PC-9 (cell line): ENCODE data around the gene TMEM120A.

ENCODE experiments used
- EZH2 ChIP-seq: fragments of 200-600 bp; sonication (generic); IDR thresholded peaks from 2 replicates; pipeline ENCODE4 v1.8.0; 2017; ENCODE audit warnings: antibody characterized with exemption, low read depth
- TF ChIP-seq, protein P1 (sequence below): fragments of 200-600 bp; sonication (generic); conservative IDR thresholded peaks from 2 replicates; pipeline ENCODE4 v1.6.1; 2017; ENCODE audit warnings: mixed run types, antibody characterized with exemption, mild to moderate bottlenecking, moderate library complexity

DNA sequence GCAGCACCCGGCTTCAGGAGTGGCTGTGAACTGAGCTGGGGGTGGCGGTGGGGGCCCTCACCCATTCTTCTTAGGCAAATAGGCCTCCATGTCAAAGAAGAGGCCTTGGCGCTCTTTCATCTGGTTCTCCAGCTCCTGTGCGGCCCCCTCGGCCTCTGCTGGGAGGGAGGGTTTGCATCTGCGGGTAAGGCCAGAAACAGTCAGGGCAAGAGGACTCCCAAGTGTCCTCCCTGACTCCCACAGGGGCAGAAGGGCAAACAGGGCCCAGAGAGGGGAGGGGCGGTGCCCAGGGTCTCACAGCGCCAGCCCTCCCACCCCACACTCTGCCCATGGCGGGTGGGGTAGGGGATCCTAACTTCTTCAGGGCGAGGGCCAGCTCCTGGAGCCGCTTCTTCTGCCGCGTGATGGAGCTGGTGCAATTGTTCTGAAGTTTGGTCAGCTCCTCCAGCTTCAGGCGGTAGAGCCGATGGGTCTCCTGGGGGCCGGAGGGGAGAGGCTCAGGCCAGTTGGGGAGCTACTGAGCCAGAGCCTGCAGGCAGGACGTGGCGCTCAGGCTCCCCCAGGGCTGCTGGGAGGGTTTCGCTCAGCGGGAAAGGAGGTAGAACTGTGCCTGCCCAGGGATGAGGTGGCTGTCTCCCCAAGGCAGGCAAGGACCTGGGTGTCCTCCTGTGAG, 2.2 kb downstream of the TMEM120A start:
- TF ChIP-seq, protein P1, sequence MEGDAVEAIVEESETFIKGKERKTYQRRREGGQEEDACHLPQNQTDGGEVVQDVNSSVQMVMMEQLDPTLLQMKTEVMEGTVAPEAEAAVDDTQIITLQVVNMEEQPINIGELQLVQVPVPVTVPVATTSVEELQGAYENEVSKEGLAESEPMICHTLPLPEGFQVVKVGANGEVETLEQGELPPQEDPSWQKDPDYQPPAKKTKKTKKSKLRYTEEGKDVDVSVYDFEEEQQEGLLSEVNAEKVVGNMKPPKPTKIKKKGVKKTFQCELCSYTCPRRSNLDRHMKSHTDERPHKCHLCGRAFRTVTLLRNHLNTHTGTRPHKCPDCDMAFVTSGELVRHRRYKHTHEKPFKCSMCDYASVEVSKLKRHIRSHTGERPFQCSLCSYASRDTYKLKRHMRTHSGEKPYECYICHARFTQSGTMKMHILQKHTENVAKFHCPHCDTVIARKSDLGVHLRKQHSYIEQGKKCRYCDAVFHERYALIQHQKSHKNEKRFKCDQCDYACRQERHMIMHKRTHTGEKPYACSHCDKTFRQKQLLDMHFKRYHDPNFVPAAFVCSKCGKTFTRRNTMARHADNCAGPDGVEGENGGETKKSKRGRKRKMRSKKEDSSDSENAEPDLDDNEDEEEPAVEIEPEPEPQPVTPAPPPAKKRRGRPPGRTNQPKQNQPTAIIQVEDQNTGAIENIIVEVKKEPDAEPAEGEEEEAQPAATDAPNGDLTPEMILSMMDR: no peak
- TF ChIP-seq EZH2: no peak
